Body of pancreas (tissue), 4 donors: ENCODE data around the gene TMEM52. TPM values are rescaled to one million over a fixed set of nuclear protein-coding genes. Genes with fewer than 3 reads are reported as not detected.
"Not testable (repeated sequence)": the region's sequence is repeated elsewhere in the genome, so short reads cannot be mapped to it uniquely, and the experiment has no call there.

Experiments
- ATAC-seq: fragments of 150-250 bp; one replicate; pipeline ENCODE4 v1.9.1; 2016
- DNase-seq, 4 donors: peaks; one replicate each; pipeline ENCODE4 v3.0.0-alpha.2; 2019
- H3K27ac ChIP-seq, 4 donors: fragments of 200-600 bp; sonication (generic); 1 replicate in 3 of 4; 2 replicates in 1 of 4; pipeline versions ENCODE4 v1.5.1 to v1.6.1; 2016 to 2019; ENCODE audit warnings: mild to moderate bottlenecking in 1 of 4, mixed read lengths in 1 of 4, moderate library complexity in 1 of 4
- H3K27me3 ChIP-seq, 2 donors: fragments of 200-600 bp; sonication (generic); one replicate each; pipeline ENCODE4 v1.6.0; 2016; ENCODE audit warnings: mild to moderate bottlenecking in 1 of 2
- H3K36me3 ChIP-seq, 2 donors: fragments of 200-600 bp; sonication (generic); replicated peaks in 1 of 2; 2 replicates each; pipeline ENCODE4 v1.5.1; 2016; ENCODE audit warnings: low read depth in 2 of 2; ENCODE audit not compliant: insufficient read depth in 1 of 2
- H3K4me1 ChIP-seq: fragments of 200-600 bp; sonication (generic); one replicate; pipeline ENCODE4 v1.6.0; 2016
- H3K4me3 ChIP-seq, 2 donors: fragments of 200-600 bp; sonication (generic); 1 replicate in 1 of 2; 2 replicates in 1 of 2; pipeline ENCODE4 v1.5.1; 2016 to 2019
- H3K9me3 ChIP-seq, 3 donors: fragments of 200-600 bp; sonication (generic); 1 replicate in 2 of 3; 2 replicates in 1 of 3; pipeline ENCODE4 v1.5.1; 2016
- CTCF ChIP-seq, 7 experiments: fragments of 450-650 bp in 4 of 7; fragments of 200-600 bp in 3 of 7; sonication (generic) in 3 of 7; IDR thresholded peaks; one replicate each; pipeline ENCODE4 v1.5.1; 2016 to 2019; ENCODE audit warnings: antibody characterized with exemption in 7 of 7
- POLR2A ChIP-seq, 3 donors: fragments of 450-650 bp; IDR thresholded peaks; one replicate each; pipeline ENCODE4 v1.6.1; 2016; ENCODE audit warnings: antibody characterized with exemption in 3 of 3, mild to moderate bottlenecking in 2 of 3
- WGBS, 2 donors: methylation state at CpG; one replicate each; pipeline ENCODE4 v1.1.5; 2017; 5-methylcytosine and 5-hydroxymethylcytosine counted together
- intact Hi-C: fragments of 100-400 bp; cut with DNase I; formaldehyde crosslinking; loops from one replicate; pipeline ENCODE4 v1.15.1; 2023
- total RNA-seq, 2 donors: library from RNA; depleted of rRNA; stranded (reverse); fragments of >200 nt; gene quantifications; one replicate each; pipeline ENCODE4 v1.1.0, GENCODE V29; 2016

TMEM52 gene
- total RNA-seq, 2 donors from 2014 or later, result 65.6 to 107 TPM

GRCh38 chr1:1938613-1939295 is 19.7 kb upstream of the TMEM52 start:
- DNase-seq, result no peak
- no peak overlapping the region for H3K27ac ChIP-seq
- no peak for TF ChIP-seq CTCF (IDR thresholded peaks at IDR 0.05)
- no peak for TF ChIP-seq POLR2A (IDR thresholded peaks at IDR 0.05)
- 75 to 85% methylated on average over 18 to 24 of the region's 24 CpGs for WGBS, 2 donors
- no peak overlapping the region for H3K4me3 ChIP-seq
- no peaks in the 10 kb centered on the region for H3K9me3 ChIP-seq
- H3K36me3 ChIP-seq, result no peaks in the 10 kb centered on the region
- intact Hi-C loops, result no loop called here
- no peak for ATAC-seq
- H3K4me1 ChIP-seq, result peaks cover under 1% of the 10 kb centered on the region
- no peaks in the 10 kb centered on the region for H3K27me3 ChIP-seq

- DNase-seq, result no peak
- 70 to 71% methylated on average over 6 of the region's 6 CpGs for WGBS, 2 donors
- no peaks in the 10 kb centered on the region for H3K27me3 ChIP-seq
Observed at GRCh38 chr1:1938276-1938573, 19.1 kb upstream of the TMEM52 start.

GRCh38 chr1:1937549-1938275 is 18.6 kb upstream of the TMEM52 start:
- Histone ChIP-seq H3K4me3 (no peak overlapping the region), H3K27ac (no peak overlapping the region), H3K36me3 (no peaks in the 10 kb centered on the region), H3K9me3 (no peaks in the 10 kb centered on the region), H3K4me1 (no peaks in the 10 kb centered on the region), H3K27me3 (no peaks in the 10 kb centered on the region)
- ATAC-seq (no peak), DNase-seq (no peak)
- WGBS, 2 donors, result 65 to 69% methylated on average over 13 to 16 of the region's 16 CpGs
- TF ChIP-seq POLR2A (IDR thresholded peaks at IDR 0.05) (no peak), CTCF (IDR thresholded peaks at IDR 0.05) (no peak)
- intact Hi-C loops, result no loop called here

More at GRCh38 chr1:1938276-1938573, 19.1 kb upstream of the TMEM52 start:
- no peaks in the 10 kb centered on the region for H3K4me1 ChIP-seq
- no peak for TF ChIP-seq POLR2A (IDR thresholded peaks at IDR 0.05)
- H3K27ac ChIP-seq, result no peak overlapping the region
- intact Hi-C loops, result no loop called here
- H3K4me3 ChIP-seq, result no peak overlapping the region
- no peaks in the 10 kb centered on the region for H3K36me3 ChIP-seq
- no peaks in the 10 kb centered on the region for H3K9me3 ChIP-seq
- no peak for ATAC-seq

- no peak for DNase-seq
- ATAC-seq, result no peak
Observed at GRCh38 chr1:1937061-1937460, 18.0 kb upstream of the TMEM52 start.

GRCh38 chr1:1934848-1935247 is 15.8 kb upstream of the TMEM52 start:
- H3K36me3 ChIP-seq, H3K27me3 ChIP-seq, H3K9me3 ChIP-seq, DNase-seq, H3K4me3 ChIP-seq, H3K27ac ChIP-seq, H3K4me1 ChIP-seq, ATAC-seq, intact Hi-C loops: not testable (repeated sequence)
- WGBS, 2 donors, result 48 to 83% methylated on average over 4 to 21 of the region's 21 CpGs

More at GRCh38 chr1:1937061-1937460, 18.0 kb upstream of the TMEM52 start:
- Histone ChIP-seq H3K27ac (no peak overlapping the region), H3K4me1 (no peaks in the 10 kb centered on the region), H3K9me3 (no peaks in the 10 kb centered on the region), H3K27me3 (no peaks in the 10 kb centered on the region), H3K36me3 (no peaks in the 10 kb centered on the region), H3K4me3 (no peak overlapping the region)
- 64 to 65% methylated on average over 15 of the region's 15 CpGs for WGBS, 2 donors
- no peak for TF ChIP-seq CTCF (IDR thresholded peaks at IDR 0.05)
- no peak for TF ChIP-seq POLR2A (IDR thresholded peaks at IDR 0.05)
- intact Hi-C loops, result no loop called here
